Measurements from ENCODE around the gene PARP3.

Gene PARP3

DNA sequence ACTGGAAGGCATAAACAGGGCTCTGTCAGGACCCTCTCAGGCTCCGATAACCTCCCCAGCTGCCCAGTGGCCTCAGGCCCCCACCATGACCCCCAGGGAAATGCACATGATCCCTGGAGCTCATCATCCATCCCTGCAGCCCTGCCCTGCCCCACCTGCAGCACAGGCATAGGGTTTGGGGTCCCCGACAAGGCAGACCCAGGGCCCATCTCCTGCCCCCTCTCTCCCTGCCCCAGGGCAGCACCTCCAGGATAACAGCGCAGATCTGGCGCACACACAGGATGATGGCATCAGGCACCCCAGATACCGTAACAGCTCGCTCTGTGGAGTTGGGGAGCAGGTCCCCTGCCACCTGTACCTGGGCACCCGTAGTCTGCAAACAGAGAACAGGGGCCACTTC, 17.5 kb downstream of the PARP3 start:
- TF ChIP-seq, protein P1, sequence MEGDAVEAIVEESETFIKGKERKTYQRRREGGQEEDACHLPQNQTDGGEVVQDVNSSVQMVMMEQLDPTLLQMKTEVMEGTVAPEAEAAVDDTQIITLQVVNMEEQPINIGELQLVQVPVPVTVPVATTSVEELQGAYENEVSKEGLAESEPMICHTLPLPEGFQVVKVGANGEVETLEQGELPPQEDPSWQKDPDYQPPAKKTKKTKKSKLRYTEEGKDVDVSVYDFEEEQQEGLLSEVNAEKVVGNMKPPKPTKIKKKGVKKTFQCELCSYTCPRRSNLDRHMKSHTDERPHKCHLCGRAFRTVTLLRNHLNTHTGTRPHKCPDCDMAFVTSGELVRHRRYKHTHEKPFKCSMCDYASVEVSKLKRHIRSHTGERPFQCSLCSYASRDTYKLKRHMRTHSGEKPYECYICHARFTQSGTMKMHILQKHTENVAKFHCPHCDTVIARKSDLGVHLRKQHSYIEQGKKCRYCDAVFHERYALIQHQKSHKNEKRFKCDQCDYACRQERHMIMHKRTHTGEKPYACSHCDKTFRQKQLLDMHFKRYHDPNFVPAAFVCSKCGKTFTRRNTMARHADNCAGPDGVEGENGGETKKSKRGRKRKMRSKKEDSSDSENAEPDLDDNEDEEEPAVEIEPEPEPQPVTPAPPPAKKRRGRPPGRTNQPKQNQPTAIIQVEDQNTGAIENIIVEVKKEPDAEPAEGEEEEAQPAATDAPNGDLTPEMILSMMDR (IDR thresholded peaks at IDR 0.05) = no peak
- no peak for DNase-seq
- no peak overlapping the region for H3K27ac Mint-ChIP-seq
- no peaks in the 10 kb centered on the region for H3K27me3 Mint-ChIP-seq (ENCODE audit: low read depth, poor library complexity)
- H3K9me3 Mint-ChIP-seq = no peaks in the 10 kb centered on the region
- H3K36me3 Mint-ChIP-seq (ENCODE audit: low read depth) = peaks cover 27% of the 10 kb centered on the region
- no peak overlapping the region for H3K4me3 Mint-ChIP-seq
- H3K4me1 Mint-ChIP-seq = peaks cover 37% of the 10 kb centered on the region

DNA sequence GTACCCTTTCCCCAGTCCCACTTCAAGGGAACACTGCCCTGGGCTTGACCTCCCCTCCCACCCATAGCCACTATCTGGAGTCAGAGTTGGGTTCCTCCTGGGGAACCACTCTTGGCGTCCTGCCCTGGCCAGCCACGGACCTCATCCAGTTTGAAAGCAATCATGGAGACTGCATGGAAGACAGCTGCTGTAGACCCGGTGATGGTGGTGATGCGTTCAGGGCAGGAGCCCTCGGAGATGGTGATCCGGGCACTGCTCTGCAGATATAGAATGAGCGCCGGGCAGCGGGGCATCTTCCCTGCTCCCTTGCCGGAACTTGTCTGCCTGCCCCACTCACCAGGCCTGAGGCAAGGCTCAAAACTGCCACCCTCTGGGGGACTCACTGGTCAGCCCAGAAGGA, 18.2 kb downstream of the PARP3 start:
- Mint-ChIP-seq H3K4me3 (no peak overlapping the region), H3K27ac (no peak overlapping the region), H3K9me3 (no peaks in the 10 kb centered on the region), H3K36me3 (ENCODE audit: low read depth) (peaks cover 27% of the 10 kb centered on the region), H3K27me3 (ENCODE audit: low read depth, poor library complexity) (no peaks in the 10 kb centered on the region), H3K4me1 (peaks cover 45% of the 10 kb centered on the region)
- TF ChIP-seq, protein P1 (IDR thresholded peaks at IDR 0.05) = no peak
- no peak for DNase-seq

DNA sequence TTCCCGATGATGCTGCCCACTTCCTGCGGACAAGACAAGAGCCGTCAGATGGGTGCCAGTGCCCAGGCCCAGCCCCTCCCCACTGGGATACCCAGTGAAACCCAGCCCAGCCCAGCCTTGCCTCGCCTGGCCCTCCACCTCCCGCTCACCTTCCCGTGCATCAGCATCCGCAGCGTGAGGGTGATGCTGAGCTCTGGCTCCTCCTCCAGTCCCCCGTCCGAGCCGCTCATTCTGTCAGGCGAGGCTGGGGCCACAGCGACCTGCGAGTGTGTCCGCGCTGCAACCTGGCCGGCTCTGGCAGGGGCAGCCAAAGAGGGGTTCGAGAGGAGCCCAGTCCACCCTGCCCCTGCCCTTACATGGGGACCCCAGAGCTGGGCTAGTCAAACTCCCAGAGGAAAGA, 18.8 kb downstream of the PARP3 start:
- Mint-ChIP-seq H3K36me3 (ENCODE audit: low read depth) (peaks cover 27% of the 10 kb centered on the region), H3K27me3 (ENCODE audit: low read depth, poor library complexity) (no peaks in the 10 kb centered on the region), H3K9me3 (no peaks in the 10 kb centered on the region), H3K4me1 (peaks cover 51% of the 10 kb centered on the region), H3K27ac (peak overlapping the region; percentile 77), H3K4me3 (no peak overlapping the region)
- TF ChIP-seq, protein P1 (IDR thresholded peaks at IDR 0.05) = no peak
- DNase-seq = no peak

DNA sequence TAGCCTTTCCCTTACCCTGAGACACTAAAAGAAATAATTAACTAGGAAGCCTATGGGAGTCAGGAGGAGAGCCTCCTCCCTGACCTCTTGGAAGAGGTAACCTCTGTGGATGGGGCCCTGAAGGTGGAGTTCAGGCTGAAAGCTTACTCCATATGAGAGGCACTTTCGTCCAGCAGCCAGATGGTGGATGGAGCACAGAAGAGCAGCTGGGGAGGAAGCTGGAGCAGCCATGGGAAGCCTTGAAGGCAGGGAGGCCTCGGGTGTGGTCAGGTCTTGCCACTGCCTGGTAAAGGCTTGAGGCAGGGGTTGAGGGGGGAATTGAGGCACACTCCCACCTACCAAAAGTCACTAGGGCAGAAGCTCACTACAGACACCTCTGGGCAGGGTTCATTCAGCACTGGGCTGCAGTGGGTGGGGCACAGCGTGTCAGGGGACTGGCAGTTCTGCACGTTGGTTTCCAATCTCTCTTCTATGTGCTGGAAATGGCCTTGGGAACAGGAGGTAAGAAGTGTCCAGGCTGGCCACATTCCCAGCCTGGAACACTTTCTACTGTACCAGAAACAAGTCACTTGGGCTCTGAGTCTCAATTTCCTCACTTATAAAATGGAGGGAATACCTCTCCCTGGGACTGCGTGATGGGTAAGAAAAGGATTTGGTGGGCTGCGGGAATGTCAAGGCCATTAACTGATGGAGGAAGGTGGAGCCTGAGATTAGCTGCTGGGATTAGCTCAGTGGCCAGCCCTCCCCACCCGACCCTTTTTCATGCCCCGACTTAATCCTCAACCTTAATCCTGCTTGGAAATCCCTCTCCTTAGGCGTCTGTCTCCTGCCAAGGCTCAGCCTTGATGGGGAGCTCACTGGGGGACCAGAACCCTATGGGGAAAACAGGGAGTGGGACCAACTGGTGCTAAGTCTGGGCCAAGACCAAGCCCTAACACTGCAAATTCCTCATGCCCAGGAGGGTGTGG, 19.7 kb downstream of the PARP3 start:
- Mint-ChIP-seq H3K9me3 (no peaks in the 10 kb centered on the region), H3K36me3 (ENCODE audit: low read depth) (peaks cover 27% of the 10 kb centered on the region), H3K27ac (peak overlapping the region; percentile 77), H3K4me3 (no peak overlapping the region), H3K4me1 (peaks cover 55% of the 10 kb centered on the region), H3K27me3 (ENCODE audit: low read depth, poor library complexity) (no peaks in the 10 kb centered on the region)
- TF ChIP-seq, protein P1 (IDR thresholded peaks at IDR 0.05) = no peak
- no peak for DNase-seq

DNA sequence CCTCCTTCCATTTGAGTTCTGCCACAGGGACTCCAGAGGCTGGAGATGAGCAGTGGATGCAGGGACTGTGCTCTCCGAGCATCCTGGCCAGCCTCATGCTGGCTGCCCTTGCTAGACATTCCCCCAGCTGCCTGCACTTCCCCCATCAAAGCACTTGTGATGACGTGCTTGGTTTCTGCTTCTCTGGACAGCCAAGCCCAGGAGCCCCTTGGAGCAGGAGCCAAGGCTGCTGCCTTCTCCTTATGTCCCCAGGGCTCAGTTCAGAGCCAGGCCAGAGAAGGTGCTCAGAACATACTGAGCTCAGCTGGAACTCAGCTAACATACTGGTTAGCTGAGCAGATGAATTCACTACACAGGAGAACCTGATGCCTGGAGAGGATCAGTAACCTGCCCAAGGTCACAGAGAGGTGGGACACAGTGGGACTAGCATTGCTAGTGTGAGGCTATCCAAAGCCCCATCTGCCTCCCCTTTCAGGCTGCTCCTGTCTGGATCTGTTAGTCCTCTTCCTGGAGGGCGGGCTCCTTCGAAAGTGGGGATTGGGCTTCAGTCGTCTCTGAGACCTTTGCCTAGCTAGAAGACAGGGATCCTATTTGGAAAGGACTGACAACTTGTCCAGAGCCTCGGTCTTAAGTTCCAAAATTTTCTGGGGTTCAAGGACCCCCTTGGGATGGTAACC, 20.8 kb downstream of the PARP3 start:
- H3K27ac Mint-ChIP-seq = no peak overlapping the region
- no peak overlapping the region for H3K4me3 Mint-ChIP-seq

More for the DNA sequence above, 20.8 kb downstream of the PARP3 start:
- Mint-ChIP-seq H3K36me3 (ENCODE audit: low read depth) (peaks cover 27% of the 10 kb centered on the region), H3K4me1 (peaks cover 55% of the 10 kb centered on the region), H3K9me3 (no peaks in the 10 kb centered on the region), H3K27me3 (ENCODE audit: low read depth, poor library complexity) (no peaks in the 10 kb centered on the region)
- TF ChIP-seq, protein P1 (IDR thresholded peaks at IDR 0.05) = no peak
- DNase-seq = no peak
